Stimulated activated memory B cell treated with anti-CD40 and anti-IgM and Interleukin-4, amounts not matched to agents 10 μg/mL and 1 μg/mL and 100 μg/mL, for 72 hours (primary cell): Measurements from ENCODE around the gene NSUN6.

Experiments used
- ATAC-seq: fragments of 150-1000 bp; cut with Tn5 transposase; 2 replicates; pipeline ENCODE4 v1.10.0; 2021
- H3K27ac Mint-ChIP-seq: one replicate; pipeline ENCODE4 v1.8.0; 2022; ENCODE audit warnings: mild to moderate bottlenecking, mixed read lengths
- H3K27me3 Mint-ChIP-seq: one replicate; pipeline ENCODE4 v1.8.0; 2022; ENCODE audit warnings: mixed read lengths
- H3K36me3 Mint-ChIP-seq: one replicate; pipeline ENCODE4 v1.8.0; 2022; ENCODE audit warnings: mixed read lengths
- H3K4me1 Mint-ChIP-seq: one replicate; pipeline ENCODE4 v1.8.0; 2022; ENCODE audit warnings: mixed read lengths
- H3K4me3 Mint-ChIP-seq: one replicate; pipeline ENCODE4 v1.8.0; 2022; ENCODE audit warnings: mild to moderate bottlenecking, moderate library complexity, mixed read lengths
- H3K9me3 Mint-ChIP-seq: one replicate; pipeline ENCODE4 v1.8.0; 2022; ENCODE audit warnings: mixed read lengths

NSUN6 gene

DNA sequence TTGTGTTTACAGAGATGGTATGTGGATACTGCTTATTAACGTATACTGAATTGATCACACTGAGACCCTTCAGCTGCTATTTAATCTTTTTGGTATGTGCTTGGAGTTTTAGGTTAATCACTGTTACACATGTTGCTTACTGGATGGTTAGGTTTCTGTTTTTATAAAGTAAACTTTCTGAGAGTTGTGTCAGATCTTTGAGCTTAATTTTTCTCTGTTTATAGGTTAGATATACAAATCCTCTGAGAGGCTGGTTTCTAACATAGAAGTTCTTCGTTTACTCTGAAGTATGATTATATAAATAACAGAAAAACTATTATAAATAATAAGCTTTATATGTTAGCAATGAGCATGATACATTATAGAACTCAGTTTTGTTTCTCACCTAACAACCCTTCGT, 123.1 kb downstream of the NSUN6 start:
- Mint-ChIP-seq H3K36me3 (peaks cover 24% of the 10 kb centered on the region), H3K4me3 (no peak overlapping the region), H3K4me1 (no peaks in the 10 kb centered on the region), H3K9me3 (peaks cover 7% of the 10 kb centered on the region), H3K27ac (no peak overlapping the region), H3K27me3 (no peaks in the 10 kb centered on the region)
- ATAC-seq = no peak

DNA sequence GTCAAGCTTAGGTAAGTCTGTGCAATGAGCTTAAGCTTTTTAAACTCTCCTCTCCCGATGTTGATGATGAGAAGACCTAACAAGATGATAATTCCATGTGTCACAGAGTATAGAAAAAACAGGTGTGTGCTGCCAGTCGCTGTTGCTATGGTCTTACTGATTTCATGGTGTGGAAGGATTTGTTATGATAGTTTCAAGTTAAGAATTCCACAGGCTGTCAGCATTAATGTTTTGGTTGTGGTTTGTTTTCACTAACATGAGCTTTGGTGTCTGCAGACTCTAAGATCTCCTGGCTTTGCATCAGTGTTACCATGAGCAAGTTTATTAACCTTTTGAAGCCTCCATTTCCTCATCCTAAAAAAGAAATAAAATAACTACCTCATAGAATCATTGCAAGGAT, 123.7 kb downstream of the NSUN6 start:
- no peak for ATAC-seq
- H3K4me3 Mint-ChIP-seq = no peak overlapping the region
- H3K27me3 Mint-ChIP-seq = no peaks in the 10 kb centered on the region
- no peak overlapping the region for H3K27ac Mint-ChIP-seq
- no peaks in the 10 kb centered on the region for H3K4me1 Mint-ChIP-seq
- H3K36me3 Mint-ChIP-seq = peaks cover 24% of the 10 kb centered on the region
- H3K9me3 Mint-ChIP-seq = peaks cover 7% of the 10 kb centered on the region

DNA sequence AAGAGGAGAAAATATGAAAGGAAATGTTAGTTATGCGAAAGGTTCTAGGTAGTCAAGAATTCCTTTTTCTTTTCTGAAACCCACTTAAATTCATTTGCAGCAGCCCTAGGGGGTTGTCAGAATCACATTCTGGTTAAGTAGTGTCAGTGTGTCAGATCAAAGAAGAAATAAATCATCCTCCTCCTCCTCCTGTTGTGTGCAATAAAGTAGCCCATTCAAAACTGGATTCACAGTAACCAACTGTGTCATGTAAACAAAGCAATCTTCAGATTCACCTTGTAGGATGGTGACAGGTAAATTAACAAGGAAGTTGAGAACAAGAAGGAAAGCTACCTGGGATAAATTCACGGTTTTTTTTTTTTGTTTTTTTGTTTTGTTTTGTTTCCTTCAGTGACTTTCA, 127.5 kb downstream of the NSUN6 start:
- Mint-ChIP-seq H3K27me3 (no peaks in the 10 kb centered on the region), H3K9me3 (no peaks in the 10 kb centered on the region), H3K4me3 (no peak overlapping the region), H3K4me1 (no peaks in the 10 kb centered on the region), H3K27ac (no peak overlapping the region), H3K36me3 (no peaks in the 10 kb centered on the region)
- no peak for ATAC-seq

DNA sequence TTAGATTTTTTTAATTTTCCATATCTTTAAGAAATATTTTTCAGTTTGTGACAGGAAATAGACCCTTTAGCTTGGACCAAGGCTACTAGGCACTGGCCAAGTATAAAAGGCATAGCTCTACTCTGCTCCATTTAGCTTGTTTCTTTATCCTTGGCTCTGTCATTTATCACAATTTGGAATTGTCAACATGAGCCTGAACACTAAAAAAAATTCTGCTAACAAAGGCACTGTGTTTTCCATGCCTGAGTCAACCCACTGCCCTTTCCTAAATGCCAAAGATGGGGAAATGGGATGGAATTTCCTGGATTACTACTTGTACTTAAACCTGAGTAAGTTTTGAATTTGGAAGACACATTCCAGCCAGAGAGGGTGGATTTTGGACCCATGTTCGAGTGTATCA, 128.4 kb downstream of the NSUN6 start:
- no peaks in the 10 kb centered on the region for H3K27me3 Mint-ChIP-seq
- no peaks in the 10 kb centered on the region for H3K36me3 Mint-ChIP-seq
- H3K27ac Mint-ChIP-seq = no peak overlapping the region
- H3K4me3 Mint-ChIP-seq = no peak overlapping the region
- no peaks in the 10 kb centered on the region for H3K4me1 Mint-ChIP-seq
- H3K9me3 Mint-ChIP-seq = no peaks in the 10 kb centered on the region
- ATAC-seq = no peak

DNA sequence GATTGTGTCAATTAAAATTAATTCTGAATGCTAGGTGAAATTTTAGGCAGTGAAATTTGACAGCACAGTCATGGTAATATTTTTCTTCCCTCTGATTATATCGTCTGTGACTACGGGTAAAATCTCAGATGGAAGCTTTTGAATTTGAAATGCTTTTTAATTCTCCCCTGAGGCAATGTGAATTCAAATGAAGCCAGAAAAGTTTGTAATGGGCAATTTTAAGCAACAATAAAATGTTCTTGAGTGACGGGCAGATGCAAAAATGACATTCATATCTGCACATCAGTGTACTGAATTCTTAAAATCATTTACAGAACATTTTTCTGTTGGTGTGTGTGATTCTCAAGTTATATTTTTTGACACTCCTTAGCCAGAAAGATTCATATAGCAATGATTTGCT, 134.5 kb downstream of the NSUN6 start:
- H3K36me3 Mint-ChIP-seq = peaks cover 20% of the 10 kb centered on the region

DNA sequence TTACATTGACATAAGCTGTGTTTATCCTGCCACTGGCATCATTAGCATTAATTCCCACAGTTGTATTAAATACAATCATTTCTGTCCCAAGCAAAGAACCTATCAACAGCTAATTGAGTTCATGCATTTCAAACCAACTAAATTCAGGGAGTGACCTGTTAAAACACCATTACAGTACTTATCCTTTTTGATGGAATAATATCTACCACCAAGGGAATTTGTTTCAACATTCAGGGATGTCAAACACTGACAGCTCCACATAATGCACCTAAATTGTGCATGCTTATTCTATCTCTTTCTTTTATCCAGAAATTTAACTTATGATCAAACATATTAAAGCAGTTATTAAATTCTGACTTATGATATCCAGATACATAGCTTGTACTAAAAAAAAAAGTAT, 136.8 kb downstream of the NSUN6 start:
- Mint-ChIP-seq H3K4me1 (no peaks in the 10 kb centered on the region), H3K4me3 (no peak overlapping the region), H3K27ac (no peak overlapping the region), H3K27me3 (no peaks in the 10 kb centered on the region), H3K9me3 (peaks cover 13% of the 10 kb centered on the region), H3K36me3 (peaks cover 20% of the 10 kb centered on the region)
- ATAC-seq = no peak

More for the DNA sequence above, 134.5 kb downstream of the NSUN6 start:
- Mint-ChIP-seq H3K27me3 (no peaks in the 10 kb centered on the region), H3K27ac (no peak overlapping the region), H3K9me3 (peaks cover 11% of the 10 kb centered on the region), H3K4me1 (no peaks in the 10 kb centered on the region), H3K4me3 (no peak overlapping the region)
- ATAC-seq = no peak

DNA sequence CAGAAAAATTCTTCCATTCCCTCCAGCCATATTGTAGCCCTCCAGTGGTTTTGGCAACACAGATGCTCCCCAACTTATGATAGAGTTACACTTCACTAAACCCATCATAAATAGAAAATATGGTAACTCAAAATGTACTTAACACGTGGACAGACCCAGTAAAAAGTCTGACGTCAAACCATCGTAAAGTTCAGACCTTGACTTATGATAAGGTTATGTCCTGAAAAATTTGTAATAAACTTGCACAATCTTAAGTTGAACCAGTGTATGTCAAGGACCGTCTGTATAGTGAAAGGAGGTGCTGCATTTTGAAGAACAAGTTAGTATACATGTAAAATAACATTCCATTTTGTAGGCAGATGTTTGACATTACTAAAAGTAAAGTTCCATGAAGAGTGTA, 142.8 kb downstream of the NSUN6 start:
- H3K9me3 Mint-ChIP-seq = peaks cover 9% of the 10 kb centered on the region
- peaks cover 9% of the 10 kb centered on the region for H3K27me3 Mint-ChIP-seq
- H3K4me3 Mint-ChIP-seq = no peak overlapping the region
- H3K27ac Mint-ChIP-seq = no peak overlapping the region
- peaks cover 13% of the 10 kb centered on the region for H3K36me3 Mint-ChIP-seq
- ATAC-seq = no peak
- H3K4me1 Mint-ChIP-seq = no peaks in the 10 kb centered on the region

DNA sequence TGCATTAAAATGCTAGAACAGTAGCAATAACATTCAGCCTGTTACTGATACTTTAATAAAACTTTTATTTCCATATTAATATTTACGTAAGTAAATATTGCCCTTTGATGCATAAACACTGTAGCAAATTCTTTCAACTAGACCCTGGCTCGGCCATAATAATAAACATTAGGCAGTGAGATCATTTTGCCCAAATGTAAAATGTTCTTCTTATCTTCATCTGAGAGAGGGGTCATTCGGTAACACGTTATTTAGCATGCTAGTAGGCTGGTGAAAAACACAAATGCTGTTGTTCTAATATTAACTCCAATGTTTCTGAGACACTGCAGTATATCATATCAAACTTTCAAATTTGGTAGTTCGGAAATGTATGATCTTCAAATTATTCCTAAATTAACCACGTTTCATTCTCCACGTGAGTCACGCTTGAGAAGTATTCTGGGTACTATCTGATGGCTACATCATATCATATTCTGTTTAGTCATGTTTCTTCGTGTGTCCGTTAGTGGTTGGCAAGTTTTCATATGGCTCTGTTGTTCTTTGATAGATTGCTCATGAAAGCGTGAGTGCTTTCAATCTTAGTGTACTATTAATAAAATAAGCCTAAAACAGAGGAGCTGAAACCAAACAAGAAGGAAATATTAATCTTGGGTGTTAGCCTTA, 145.8 kb downstream of the NSUN6 start:
- Mint-ChIP-seq H3K4me1 (no peaks in the 10 kb centered on the region), H3K27ac (no peak overlapping the region)
- no peak for ATAC-seq

DNA sequence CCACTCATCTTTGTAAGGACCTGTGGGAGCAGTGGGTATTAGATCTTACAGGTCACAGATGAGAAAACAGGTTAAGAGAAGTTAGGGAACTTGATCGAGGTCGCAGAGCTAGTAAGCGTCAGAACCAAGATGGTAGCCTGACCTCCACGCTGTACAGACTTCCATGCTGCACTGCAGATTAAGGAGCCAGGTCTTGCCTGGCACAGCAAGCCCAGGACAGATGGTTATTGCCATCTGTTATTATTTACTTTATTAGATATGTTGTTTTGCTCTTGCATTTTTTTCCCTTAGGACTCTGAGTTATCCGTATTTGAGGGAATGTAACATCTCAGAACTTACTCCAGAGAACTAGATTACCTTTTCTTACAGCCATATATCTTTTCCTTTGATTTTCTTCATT, 147.2 kb downstream of the NSUN6 start:
- Mint-ChIP-seq H3K4me3 (no peak overlapping the region), H3K27me3 (peaks cover 10% of the 10 kb centered on the region), H3K36me3 (no peaks in the 10 kb centered on the region), H3K9me3 (no peaks in the 10 kb centered on the region), H3K27ac (no peak overlapping the region), H3K4me1 (no peaks in the 10 kb centered on the region)
- no peak for ATAC-seq

More for the DNA sequence above, 145.8 kb downstream of the NSUN6 start:
- Mint-ChIP-seq H3K9me3 (no peaks in the 10 kb centered on the region), H3K27me3 (peaks cover 10% of the 10 kb centered on the region), H3K36me3 (no peaks in the 10 kb centered on the region), H3K4me3 (no peak overlapping the region)

DNA sequence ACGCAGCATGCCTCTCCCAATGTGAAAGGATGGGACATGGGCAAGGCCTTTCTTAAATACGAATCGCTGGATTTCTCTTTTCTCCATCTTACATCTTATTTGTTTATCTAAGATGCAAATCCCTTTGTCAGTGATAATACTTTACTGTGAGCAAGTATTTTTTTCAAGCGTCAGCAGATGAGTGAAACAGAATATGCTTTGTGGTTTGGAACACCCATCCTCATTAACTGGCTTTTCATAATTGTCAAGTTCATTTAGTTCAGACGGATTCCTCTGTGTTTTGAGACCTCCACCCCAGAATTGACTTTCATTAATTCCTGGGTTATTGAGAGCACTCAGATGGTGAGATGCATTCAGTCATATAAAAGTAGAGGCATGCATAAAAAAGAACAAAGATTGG, 149.8 kb downstream of the NSUN6 start:
- Mint-ChIP-seq H3K27me3 (peaks cover 10% of the 10 kb centered on the region), H3K4me1 (no peaks in the 10 kb centered on the region), H3K27ac (no peak overlapping the region), H3K9me3 (no peaks in the 10 kb centered on the region), H3K4me3 (no peak overlapping the region), H3K36me3 (no peaks in the 10 kb centered on the region)
- ATAC-seq = no peak

DNA sequence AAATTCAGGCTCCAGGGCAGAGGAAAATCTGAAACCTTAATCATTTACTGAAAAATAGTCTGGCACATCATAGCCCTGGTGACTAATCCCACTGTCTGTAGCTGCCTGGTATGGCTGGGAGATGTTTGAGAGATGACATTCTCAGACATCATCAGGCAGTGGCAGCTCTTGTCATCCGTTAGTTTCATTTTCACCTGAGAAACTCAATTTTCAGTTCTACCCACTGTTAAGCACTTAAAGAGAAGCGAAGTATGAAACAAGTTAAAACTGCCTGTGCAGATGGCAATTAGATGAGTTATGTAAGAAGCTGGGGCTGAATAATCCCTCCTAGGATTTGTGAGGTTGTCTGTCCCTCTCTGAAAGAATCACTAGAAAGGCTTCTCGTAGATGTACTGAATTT, 150.2 kb downstream of the NSUN6 start:
- no peaks in the 10 kb centered on the region for H3K36me3 Mint-ChIP-seq
- H3K4me3 Mint-ChIP-seq = no peak overlapping the region
- no peak for ATAC-seq
- H3K4me1 Mint-ChIP-seq = no peaks in the 10 kb centered on the region
- H3K9me3 Mint-ChIP-seq = no peaks in the 10 kb centered on the region
- no peak overlapping the region for H3K27ac Mint-ChIP-seq
- peaks cover 10% of the 10 kb centered on the region for H3K27me3 Mint-ChIP-seq

DNA sequence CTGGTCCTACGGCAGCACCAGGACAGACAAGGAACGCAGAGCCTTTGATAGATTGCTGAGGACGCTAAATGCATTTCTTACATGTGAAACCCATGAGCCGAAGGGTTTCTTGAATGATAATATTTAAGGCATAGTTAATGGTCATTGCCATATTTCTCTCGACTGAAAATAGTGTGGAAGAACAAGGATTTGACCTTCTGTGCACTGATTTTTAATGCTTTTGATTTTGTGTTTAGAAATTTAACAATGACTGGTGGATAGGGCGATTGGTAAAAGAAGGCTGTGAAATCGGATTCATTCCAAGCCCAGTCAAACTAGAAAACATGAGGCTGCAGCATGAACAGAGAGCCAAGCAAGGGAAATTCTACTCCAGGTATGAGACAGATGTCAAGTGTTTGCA, 150.8 kb downstream of the NSUN6 start:
- Mint-ChIP-seq H3K27ac (no peak overlapping the region), H3K36me3 (no peaks in the 10 kb centered on the region), H3K27me3 (peaks cover 10% of the 10 kb centered on the region), H3K4me1 (no peaks in the 10 kb centered on the region), H3K4me3 (no peak overlapping the region), H3K9me3 (no peaks in the 10 kb centered on the region)
- ATAC-seq = no peak

DNA sequence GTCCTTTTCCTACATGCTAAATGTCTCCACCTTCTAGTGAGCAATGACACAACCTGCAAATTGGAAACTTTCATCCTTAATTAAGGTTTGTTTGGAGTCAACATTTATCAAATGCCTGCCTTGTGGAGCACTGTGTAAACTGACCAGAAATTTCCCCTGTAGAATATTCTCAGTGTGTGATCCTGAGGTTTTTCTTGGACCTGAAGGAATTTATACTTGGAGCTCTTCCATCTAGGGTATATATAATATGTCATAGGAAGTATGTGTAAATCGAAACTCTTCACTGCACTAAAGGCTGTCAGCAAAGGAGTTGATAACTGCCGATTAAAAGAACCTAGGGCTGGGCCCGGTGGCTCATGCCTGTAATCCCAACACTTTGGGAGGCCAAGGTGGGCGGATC, 152.4 kb downstream of the NSUN6 start:
- Mint-ChIP-seq H3K9me3 (no peaks in the 10 kb centered on the region), H3K36me3 (no peaks in the 10 kb centered on the region), H3K27me3 (peaks cover 5% of the 10 kb centered on the region), H3K4me3 (no peak overlapping the region), H3K27ac (no peak overlapping the region), H3K4me1 (no peaks in the 10 kb centered on the region)
- ATAC-seq = no peak

DNA sequence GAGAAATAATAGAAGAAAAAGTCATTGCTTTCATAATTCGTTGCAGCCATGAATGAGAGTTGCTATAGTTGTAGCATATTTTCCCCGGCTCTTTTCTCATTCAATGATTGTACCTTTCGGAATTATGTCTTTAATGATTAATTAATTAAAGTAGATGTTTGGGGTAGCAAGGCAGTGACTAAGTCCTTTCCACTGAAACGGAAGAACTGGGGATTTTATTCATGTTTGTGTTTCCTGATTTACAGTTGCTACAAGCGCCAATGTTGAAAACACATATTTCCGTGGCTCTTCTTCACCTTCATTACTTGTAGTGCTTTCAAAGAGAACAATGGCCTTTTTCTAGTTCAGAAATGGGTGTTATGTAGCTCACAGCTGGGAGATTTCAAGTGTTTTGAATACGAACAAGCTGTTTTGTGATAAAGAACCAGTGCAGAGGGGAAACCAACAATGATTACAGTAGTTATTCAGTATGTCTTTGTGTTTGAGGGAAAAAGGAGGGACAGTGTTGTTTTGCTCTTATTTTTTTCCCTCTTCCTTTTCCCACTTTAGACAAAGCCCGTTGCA, 153.5 kb downstream of the NSUN6 start:
- ATAC-seq = no peak
- no peaks in the 10 kb centered on the region for H3K4me1 Mint-ChIP-seq
- H3K36me3 Mint-ChIP-seq = no peaks in the 10 kb centered on the region
- no peaks in the 10 kb centered on the region for H3K9me3 Mint-ChIP-seq
- no peak overlapping the region for H3K4me3 Mint-ChIP-seq
- no peaks in the 10 kb centered on the region for H3K27me3 Mint-ChIP-seq
- no peak overlapping the region for H3K27ac Mint-ChIP-seq
